Measurements from ENCODE around the gene KLHL29.

Gene KLHL29

GRCh38 chr2:23452853-23453420, 68.0 kb downstream of the KLHL29 start:
- DNase-seq: peak; percentile 22

GRCh38 chr2:23453432-23453831, 68.5 kb downstream of the KLHL29 start:
- no peak for DNase-seq

GRCh38 chr2:23453836-23454460, 69.0 kb downstream of the KLHL29 start:
- DNase-seq: peak; percentile 6

GRCh38 chr2:23454501-23455120, 69.6 kb downstream of the KLHL29 start:
- no peak for DNase-seq

GRCh38 chr2:23456396-23456795, 71.4 kb downstream of the KLHL29 start:
- DNase-seq: no peak

GRCh38 chr2:23456881-23457760, 72.1 kb downstream of the KLHL29 start:
- DNase-seq: peak; percentile 73

- DNase-seq: no peak
Observed at GRCh38 chr2:23457990-23458682, 73.2 kb downstream of the KLHL29 start.

- no peak for DNase-seq
Observed at GRCh38 chr2:23459032-23459431, 74.1 kb downstream of the KLHL29 start.

GRCh38 chr2:23460228-23460627, 75.2 kb downstream of the KLHL29 start:
- DNase-seq: peak; percentile 38

- no peak for DNase-seq
Observed at GRCh38 chr2:23460993-23461392, 76.0 kb downstream of the KLHL29 start.

GRCh38 chr2:23464156-23464555, 79.2 kb downstream of the KLHL29 start:
- DNase-seq: no peak

- DNase-seq: no peak
Observed at GRCh38 chr2:23464905-23465537, 80.0 kb downstream of the KLHL29 start.

GRCh38 chr2:23465936-23466335, 81.0 kb downstream of the KLHL29 start:
- DNase-seq: no peak

GRCh38 chr2:23467618-23468017, 82.6 kb downstream of the KLHL29 start:
- no peak for DNase-seq

GRCh38 chr2:23468474-23469141, 83.6 kb downstream of the KLHL29 start:
- no peak for DNase-seq

GRCh38 chr2:23469142-23469540, 84.2 kb downstream of the KLHL29 start:
- DNase-seq: no peak

GRCh38 chr2:23475036-23475435, 90.1 kb downstream of the KLHL29 start:
- DNase-seq: no peak

GRCh38 chr2:23475473-23475872, 90.5 kb downstream of the KLHL29 start:
- DNase-seq: no peak

- DNase-seq: no peak
Observed at GRCh38 chr2:23476786-23477185, 91.8 kb downstream of the KLHL29 start.

GRCh38 chr2:23477392-23477791, 92.4 kb downstream of the KLHL29 start:
- DNase-seq: no peak

GRCh38 chr2:23478087-23478932, 93.3 kb downstream of the KLHL29 start:
- DNase-seq: no peak

All from HCEC 1CT (cell line).